WI38 (cell line): ENCODE results near the gene SPG11.
"Not testable (repeated sequence)": the region's sequence is repeated elsewhere in the genome, so short reads cannot be mapped to it uniquely, and the experiment has no call there.

Experiments
- H3K4me3 ChIP-seq: 2 replicates; pipeline ENCODE4 v1.5.1; 2011; ENCODE audit warnings: low read depth, mild to moderate bottlenecking, control low read depth, low read length
- TF ChIP-seq, protein P1 (sequence below): IDR thresholded peaks from 2 replicates; pipeline ENCODE4 v1.5.1; 2012; ENCODE audit warnings: low read depth, mild to moderate bottlenecking, control low read depth, low read length

The SPG11 gene

DNA sequence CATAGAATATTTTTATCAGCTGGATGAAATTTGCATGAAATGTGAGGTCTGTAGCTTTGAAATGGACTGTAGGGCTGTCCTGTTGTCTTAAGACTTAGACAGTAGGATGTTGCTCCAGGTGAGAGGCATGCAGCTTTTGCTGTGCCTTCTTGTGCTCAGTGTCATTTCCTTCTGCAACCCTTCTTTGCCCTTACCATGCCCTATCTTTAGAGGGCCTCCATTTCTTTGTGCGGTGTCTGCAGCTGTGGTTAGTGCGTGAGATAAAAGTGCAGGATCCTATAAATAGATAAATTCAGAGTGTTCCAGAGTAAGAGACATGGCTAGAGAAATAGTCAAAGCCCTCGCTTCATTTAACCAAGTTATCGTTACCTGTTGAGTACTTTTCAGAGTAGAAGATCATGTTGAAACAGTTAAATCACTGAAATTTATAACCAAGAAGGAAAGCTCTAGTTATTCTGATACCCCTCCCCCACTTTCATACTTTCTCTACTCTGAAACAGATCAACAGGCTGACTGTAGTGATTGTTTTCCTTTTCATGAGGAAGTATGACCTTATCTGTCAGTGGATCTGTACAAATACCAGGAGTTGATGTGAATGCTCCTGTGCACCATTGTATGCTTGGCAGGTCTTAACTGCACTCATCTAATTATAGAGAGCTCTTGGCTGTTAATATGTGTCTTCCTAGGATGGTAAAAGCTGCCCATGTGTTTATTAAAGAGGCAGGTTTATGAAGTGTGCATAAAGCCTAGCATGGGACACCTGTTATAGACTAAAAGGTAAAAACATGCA, 108.3 kb downstream of the SPG11 start:
- TF ChIP-seq, protein P1, sequence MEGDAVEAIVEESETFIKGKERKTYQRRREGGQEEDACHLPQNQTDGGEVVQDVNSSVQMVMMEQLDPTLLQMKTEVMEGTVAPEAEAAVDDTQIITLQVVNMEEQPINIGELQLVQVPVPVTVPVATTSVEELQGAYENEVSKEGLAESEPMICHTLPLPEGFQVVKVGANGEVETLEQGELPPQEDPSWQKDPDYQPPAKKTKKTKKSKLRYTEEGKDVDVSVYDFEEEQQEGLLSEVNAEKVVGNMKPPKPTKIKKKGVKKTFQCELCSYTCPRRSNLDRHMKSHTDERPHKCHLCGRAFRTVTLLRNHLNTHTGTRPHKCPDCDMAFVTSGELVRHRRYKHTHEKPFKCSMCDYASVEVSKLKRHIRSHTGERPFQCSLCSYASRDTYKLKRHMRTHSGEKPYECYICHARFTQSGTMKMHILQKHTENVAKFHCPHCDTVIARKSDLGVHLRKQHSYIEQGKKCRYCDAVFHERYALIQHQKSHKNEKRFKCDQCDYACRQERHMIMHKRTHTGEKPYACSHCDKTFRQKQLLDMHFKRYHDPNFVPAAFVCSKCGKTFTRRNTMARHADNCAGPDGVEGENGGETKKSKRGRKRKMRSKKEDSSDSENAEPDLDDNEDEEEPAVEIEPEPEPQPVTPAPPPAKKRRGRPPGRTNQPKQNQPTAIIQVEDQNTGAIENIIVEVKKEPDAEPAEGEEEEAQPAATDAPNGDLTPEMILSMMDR = no peak
- H3K4me3 ChIP-seq = no peak overlapping the region

DNA sequence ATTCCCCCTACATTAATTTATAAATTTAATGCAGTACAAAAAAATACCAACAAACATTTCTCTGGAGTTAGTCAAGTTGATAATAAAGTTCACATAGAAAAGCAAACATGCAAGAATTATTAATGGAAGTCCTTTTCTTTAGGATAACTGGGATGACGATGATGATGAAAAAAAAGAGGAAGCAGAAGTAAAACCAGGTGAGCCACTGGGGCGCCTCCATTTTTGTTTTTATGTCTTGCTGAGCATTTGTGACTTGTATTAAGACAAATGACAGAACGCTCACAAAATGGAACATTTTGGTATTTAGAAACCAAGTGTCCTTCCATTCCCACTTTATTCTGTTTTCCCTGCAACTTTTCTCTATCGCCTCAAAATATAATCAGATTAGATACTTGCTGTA, 112.7 kb downstream of the SPG11 start:
- TF ChIP-seq, protein P1 = no peak

DNA sequence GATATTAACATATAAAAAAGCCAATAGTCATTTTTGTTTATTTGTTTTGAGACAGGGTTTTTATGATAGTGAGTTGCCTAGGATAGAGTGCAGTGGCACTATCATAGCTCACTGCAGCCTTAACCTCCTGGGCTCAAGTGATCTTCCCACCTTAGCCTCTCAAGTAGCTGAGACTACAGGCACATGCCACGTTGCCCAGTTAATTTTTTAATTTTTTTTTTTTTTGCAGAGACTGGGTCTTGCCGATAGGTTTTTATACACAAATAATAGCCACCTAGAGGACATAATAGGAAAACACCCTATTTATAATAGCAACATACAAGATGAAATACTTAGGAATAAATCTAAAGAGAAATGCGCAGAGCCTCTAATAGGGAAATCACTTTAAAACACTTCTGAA, 113.2 kb downstream of the SPG11 start:
- TF ChIP-seq, protein P1 = peak; percentile 28

More for the DNA sequence above, 112.7 kb downstream of the SPG11 start:
- no peak overlapping the region for H3K4me3 ChIP-seq

DNA sequence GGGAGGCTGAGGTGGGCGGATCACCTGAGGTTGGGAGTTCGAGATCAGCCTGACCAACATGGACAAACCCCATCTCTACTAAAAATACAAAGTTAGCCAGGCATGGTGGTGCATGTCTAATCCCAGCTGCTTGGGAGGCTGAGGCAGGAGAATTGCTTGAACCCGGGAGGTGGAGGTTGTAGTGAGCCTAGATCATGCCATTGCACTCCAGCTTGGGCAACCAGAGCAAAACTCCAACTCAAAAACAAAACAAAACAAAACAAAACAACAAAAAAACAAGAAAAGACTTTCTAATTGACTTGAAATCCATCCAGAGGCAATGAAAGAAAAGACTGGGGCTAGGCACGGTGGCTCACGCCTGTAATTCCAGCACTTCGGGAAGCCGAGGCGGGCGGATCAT, 114.3 kb downstream of the SPG11 start:
- H3K4me3 ChIP-seq = not testable (repeated sequence)

More for the DNA sequence above, 113.2 kb downstream of the SPG11 start:
- H3K4me3 ChIP-seq = no peak overlapping the region

DNA sequence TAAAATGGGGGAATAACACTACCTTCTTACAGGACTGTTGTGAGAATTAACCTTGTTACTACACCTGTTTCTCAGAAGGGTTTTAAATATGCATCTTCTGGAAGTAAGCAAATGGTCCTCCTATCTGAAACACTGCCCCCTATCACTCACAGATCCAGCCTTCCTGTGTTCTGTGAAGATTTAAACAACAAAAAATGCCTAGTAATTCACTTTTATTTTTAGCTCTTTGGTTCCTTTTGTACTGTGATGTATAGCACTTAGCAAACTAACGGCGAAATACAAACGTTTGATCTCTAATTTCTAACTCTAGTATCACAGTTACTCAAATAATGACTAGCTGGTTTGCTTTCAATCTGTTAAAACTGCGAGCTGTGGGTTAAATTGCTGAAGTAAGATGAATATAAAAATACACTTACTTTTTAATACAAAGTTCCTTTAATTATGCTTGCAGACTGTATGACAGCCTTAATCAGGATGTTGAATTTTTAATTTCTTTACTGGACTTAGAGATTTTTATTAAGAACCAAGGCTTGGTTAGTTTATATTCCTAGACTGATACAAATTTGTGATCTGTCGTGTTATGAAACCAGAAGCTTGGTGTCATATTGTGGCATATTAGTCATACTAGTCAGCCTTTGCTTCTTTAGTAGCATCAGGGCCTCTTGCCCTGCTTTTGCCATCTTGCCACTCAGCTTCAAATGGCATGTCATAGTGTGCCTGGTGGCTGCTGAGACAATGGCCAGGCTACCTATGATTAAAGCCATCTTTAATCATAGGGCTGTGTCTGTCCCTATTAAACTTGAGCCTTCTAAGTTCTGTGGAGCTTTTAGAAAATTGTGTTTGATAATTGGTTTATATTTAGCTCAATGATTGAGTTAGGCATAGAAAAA, 117.3 kb downstream of the SPG11 start:
- TF ChIP-seq, protein P1 = peak; percentile 28; the same call in 1 of the 2 replicates
- H3K4me3 ChIP-seq = no peak overlapping the region

- not testable (repeated sequence) for H3K4me3 ChIP-seq
Measured at GRCh38 chr15:44544745-44545144, 118.7 kb downstream of the SPG11 start.

GRCh38 chr15:44542596-44542995, 120.9 kb downstream of the SPG11 start:
- H3K4me3 ChIP-seq = no peak overlapping the region
- TF ChIP-seq, protein P1 = no peak
